Measurements from ENCODE around the gene DUSP22.

DUSP22 gene

GRCh38 chr6:353642-354614 is 61.6 kb downstream of the DUSP22 start:
- DNase-seq: no peak

GRCh38 chr6:354631-355280 is 62.5 kb downstream of the DUSP22 start:
- no peak for DNase-seq

GRCh38 chr6:355373-356208 is 63.3 kb downstream of the DUSP22 start:
- no peak for DNase-seq

DNA sequence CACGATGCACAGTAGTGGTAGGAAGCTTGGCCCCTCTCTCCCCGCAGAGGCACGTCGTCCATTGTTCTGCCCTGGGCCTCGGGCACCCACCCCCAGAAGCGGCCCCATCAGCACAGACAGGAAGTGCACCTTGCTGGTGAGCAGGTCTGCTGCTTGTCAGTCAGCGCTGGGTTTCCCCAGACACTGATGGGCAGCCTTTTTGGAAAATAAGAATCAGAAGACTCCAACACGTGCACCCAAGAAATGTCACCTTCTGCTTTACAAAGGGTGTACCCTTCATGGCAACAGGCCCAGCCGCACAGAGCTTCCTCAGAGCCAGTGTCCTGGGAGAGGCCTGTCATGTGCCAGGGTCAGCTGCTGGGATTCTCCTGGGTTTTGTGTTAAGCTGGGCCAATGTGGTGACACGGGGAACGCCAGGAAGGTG is 64.6 kb downstream of the DUSP22 start:
- DNase-seq: no peak

GRCh38 chr6:357261-357790 is 65.0 kb downstream of the DUSP22 start:
- DNase-seq: no peak

DNA sequence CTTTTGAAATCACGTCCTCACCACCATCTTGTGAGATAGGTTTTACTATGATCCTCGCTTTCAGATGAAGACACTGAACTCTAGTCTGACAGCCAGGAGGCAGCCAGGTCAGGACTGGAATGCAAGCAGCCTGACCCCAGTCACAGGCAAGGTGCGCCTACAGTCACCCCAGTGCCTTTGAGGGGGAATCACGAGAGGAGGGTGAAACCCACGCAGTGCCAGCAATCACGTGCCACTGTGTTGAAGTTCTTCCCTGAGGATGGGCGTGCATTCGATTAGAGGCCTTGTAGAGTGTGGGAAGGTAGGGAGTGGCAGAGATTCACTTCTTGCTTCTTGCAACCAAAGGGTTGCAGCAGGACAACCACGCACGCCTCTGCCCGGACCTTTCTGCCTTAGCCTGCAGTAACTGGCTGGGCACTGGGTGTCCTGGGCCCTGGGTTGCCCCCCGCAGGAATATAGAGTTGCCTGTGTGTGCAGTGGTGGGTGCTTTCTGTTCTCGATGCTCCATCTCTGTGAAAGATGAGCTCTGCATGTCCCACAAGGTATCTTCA is 65.6 kb downstream of the DUSP22 start:
- DNase-seq: no peak

GRCh38 chr6:358432-358831 is 66.1 kb downstream of the DUSP22 start:
- DNase-seq: no peak

DNA sequence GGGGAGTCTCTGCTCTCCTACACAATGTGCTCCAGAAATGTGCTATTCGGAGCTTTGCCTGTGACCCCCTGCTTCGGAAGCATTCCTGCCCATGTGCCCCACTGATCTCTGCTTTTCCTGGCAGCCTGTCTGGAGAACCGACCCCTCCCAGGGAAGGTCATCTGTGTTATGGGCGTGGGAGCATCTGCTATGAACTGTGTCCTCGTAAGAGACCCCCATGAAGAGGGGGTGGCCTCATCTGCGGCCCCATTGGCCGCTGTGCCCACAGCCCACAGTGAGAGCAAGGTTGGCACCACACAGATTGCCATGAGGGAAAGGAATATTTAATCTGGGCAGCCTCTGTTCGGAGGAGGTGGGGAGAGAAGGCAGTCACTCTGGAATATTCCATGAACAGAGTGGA is 66.6 kb downstream of the DUSP22 start:
- DNase-seq: no peak

- DNase-seq: no peak
These were observed 67.2 kb downstream of the DUSP22 start for GRCh38 chr6:359261-360035.

DNA sequence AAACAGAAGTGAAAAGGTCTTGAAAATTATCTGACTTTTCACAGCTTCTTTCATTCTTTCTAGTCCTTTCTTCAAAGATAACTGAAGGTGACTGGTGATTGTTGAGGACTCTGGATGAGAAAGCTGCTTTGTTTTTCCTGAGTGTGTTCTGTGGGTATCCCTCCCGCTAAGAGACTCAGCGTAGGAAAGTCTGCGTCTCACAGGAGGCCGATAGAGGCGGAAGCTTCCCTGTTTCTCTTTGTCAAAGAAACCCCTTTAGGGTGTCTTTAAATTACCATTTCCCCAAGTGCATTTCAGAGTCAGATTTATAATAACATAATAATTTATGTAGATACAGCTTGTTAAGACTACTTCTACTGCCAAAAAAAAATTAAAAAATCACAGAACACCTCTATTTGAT is 68.1 kb downstream of the DUSP22 start:
- no peak for DNase-seq

DNA sequence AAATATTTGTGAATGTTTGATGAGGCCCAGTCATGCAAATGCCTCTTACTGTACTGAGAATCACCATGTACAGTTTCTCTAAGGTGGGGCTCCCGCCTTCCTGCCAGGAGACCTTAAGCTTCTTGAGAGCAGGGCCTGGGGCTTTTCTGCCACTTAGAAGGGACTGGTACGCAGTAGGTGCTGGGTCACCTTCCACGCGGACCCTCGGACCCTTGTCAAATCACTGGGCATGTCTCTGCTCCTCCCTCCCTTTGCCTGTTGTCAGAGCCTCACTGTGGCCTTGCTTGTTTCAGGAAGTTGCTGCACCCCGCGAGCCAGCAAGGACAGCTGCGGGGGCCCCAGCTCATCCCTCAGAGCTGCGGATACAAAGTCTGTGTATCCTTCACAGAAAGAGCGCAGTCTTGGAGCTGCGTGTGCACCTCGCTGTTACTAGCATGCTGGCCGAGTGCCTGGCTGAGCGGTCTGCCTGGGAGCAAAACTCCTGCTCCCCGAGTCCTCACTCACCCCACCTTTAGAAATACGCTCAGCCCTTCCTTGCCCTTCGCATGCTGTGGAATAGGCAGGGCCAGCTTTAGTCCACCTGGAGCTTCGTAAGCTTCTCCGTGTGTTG is 68.6 kb downstream of the DUSP22 start:
- DNase-seq: no peak

- DNase-seq: no peak
These were observed 69.3 kb downstream of the DUSP22 start for GRCh38 chr6:361411-362132.

GRCh38 chr6:362231-362923 is 70.1 kb downstream of the DUSP22 start:
- DNase-seq: no peak

DNA sequence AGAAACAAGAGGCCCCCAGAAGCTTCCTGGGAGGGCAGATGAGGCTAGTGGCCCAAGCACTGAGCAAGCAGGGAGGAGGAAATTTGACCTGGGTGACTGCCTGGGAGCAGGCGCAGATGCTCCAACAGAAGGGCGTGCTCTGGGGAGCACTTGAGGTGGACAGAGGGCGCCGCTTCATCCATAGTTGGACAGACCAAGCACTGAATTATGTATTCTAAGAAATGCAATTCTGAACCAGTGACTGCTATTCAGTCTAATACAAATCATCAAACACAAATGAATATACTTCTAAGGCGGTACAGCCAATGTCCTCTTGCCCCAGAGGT is 70.6 kb downstream of the DUSP22 start:
- DNase-seq: no peak

DNA sequence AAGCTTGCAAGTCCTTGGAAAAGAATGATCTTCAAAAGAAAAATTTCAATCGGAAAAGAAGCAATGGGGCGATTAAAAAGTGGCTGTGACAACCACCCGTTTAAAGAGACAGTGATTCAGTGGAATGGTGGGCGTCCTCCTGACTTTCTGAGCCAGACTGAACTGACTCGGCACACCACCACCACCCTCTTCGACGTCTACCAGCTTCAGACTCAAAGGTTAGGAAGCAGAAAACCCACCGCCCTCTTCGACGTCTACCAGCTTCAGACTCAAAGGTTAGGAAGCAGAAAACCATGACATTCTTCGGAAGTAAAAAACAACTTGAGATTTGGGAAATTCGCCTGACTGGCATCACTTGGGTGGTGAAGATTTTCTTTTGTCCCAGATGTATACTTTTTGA is 71.0 kb downstream of the DUSP22 start:
- DNase-seq: no peak

DNA sequence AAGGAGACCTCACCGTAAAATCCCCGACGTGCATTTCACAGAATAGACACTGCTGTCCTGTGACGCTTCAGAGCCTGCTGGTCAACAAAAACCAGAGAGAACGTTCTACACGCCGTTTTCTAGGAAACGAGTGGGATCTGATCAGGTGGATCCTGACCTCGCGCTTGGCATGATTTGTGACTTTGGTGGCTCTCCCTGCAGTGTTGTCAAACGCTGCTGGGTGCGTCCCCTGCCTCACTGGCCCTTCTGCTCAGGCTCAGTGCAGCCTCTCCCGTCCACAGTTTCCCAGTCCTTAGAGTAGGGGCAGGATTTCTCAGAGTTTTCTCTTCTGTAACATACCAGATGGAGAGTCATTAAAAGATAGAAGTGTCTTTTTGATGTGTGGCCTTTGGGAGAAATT is 71.6 kb downstream of the DUSP22 start:
- DNase-seq: no peak

DNA sequence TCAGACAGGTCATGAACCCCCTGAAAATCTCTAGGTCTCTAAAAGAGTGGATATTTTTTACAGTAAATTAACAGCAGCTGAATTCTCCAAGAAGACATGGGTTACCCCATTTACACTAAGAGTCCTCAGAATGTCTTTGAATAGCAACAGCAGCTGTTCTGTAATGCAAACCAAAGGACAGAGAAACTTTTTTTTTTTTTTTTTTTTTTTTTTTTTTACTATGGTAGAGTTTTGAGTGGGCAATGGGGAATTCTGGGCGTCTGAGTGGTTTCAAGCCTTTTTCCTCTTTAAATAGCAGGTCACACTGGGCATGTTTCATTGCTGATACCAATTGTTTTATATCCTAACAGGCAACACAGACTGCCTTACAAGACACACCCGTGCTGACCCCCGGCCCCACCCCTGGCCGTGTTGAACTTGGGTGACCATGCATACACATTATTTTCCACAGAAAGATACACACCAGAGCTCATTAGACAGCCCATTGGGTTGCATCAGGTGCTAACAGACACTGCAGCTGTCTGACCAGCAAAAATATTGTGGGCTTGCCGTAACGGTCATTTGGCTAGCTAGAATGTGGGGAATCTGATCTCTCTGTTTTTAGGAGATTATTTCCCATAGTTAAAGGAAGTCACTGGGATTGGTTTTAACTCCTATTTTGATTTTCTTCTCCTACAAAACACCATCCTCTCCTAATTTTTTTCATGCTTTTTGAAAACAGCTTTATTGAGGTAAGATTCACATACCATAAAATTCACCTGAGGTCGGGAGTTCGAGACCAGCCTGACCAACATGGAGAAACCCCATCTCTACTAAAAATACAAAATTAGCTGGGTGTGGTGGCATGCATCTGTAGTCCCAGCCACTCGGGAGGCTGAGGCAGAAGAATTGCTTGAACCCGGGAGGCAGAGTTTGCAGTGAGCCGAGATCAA is 72.6 kb downstream of the DUSP22 start:
- DNase-seq: no peak

GRCh38 chr6:365835-366234 is 73.5 kb downstream of the DUSP22 start:
- no peak for DNase-seq
